ENCODE measurements around the gene KLRK1.
A peak's percentile ranks its signal among the peaks of the same experiment; 100 is the strongest.
"Not testable (repeated sequence)": the region's sequence is repeated elsewhere in the genome, so short reads cannot be mapped to it uniquely, and the experiment has no call there.

The KLRK1 gene

DNA sequence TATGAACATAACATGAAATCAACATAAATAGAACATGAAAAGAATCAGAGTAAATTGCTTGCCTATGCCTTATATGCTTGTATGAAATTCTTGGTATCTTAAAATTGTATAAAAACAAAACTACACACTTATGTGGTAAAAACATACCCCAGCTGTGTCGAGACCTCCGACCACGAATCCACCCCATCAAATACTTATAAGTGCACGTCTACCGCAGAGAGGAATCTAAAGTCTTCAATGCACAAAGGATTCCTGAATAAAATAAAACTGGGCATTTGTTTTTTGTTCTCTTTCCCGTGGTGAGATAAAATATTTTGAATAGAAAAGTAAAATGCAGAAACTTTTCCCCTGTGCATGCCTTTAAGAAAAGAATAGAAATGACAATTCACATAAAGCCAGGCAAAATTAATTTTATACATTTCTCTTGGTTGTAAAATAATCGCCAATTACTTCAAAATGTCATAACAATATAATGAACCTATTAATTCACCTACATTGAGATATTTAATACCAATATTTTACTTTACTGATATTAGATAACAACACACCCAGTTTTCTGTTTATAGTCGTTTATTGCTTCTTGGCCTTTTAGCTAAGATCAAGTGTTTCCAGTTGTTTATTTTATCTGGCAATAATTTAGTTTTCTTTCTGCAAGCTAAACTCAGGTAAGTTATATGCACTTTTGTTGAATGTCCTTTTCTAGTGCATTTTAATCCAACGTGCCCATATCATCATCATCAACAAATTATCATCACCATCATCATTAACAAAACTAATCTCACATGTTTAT is 1.0 kb downstream of the KLRK1 start:
- no peak for DNase-seq (ENCODE audit: low read depth in 1 of 2, low spot score in 1 of 2)

DNA sequence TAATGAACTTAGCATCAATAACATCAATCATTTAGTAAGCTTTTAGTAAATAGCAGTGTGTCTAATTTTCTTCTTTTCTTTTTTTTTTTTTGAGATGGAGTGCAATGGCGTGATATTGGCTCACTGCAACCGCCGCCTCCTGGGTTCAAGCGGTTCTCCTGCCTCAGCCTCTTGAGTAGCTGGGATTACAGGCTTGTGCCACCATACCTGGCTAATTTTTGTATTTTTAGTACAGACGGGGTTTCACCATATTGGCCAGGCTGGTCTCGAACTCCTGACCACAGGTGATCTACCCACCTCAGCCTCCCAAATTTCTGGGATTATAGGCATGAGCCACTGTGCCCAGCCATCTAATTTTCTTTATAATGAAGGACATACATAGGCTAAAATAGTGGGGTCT is 2.3 kb downstream of the KLRK1 start:
- DNase-seq (ENCODE audit: low read depth in 1 of 2, low spot score in 1 of 2) = not testable (repeated sequence)

DNA sequence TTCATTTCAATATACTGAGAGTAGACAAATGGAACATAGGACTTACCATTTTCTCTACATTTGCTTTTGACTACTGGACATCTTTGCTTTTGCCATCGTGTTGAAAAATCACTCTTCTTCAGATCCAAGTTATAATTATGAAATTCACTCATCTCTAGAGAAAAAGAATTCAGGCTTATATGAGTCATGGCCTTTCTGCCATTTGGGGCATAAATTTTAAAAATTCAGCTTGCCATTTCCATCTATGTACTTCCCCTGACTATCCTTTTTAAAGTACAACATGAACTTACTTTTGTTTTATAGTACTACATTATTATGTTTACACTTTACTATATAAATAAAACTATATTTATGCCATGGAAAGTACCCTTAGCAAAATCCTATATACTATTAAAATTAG is 3.0 kb downstream of the KLRK1 start:
- DNase-seq (ENCODE audit: low read depth in 1 of 2, low spot score in 1 of 2) = no peak

DNA sequence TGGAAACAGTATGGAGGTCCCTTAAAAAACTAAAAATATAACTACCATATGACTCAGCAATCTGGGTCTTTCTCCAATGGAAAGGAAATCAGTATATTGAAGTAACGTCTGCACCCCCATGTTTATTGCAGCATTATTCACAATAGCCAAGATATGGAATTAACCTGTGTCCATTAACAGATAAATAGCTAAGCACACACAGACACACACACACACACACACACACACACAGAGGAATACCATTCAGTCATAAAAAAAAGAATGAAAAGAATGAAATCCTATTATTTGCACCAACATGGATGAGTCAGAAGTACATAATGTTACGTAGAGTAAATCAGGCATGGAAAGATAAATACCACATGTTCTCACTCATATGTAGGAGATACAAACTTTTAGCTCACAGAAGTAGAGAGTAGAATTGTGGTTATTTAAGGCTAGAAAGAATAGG is 4.7 kb downstream of the KLRK1 start:
- DNase-seq (ENCODE audit: low read depth in 1 of 2, low spot score in 1 of 2) = no peak

DNA sequence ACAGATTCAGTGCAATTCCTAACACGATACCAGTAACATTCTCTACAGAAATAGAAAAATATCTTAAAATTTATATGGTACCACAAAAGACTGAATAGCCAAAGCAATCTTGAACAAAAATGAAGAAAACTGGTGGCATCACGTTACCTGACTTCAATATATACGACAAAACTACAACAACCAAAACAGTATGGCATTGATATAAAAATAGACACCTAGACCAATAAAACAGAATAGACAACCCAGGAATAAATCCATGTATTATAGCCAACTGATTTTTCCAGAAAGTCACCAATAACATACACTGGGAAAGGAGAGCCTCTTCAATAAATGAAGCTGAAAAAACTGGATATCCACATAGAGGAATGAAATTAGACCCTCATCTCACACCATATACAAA is 5.7 kb downstream of the KLRK1 start:
- DNase-seq (ENCODE audit: low read depth in 1 of 2, low spot score in 1 of 2) = no peak

DNA sequence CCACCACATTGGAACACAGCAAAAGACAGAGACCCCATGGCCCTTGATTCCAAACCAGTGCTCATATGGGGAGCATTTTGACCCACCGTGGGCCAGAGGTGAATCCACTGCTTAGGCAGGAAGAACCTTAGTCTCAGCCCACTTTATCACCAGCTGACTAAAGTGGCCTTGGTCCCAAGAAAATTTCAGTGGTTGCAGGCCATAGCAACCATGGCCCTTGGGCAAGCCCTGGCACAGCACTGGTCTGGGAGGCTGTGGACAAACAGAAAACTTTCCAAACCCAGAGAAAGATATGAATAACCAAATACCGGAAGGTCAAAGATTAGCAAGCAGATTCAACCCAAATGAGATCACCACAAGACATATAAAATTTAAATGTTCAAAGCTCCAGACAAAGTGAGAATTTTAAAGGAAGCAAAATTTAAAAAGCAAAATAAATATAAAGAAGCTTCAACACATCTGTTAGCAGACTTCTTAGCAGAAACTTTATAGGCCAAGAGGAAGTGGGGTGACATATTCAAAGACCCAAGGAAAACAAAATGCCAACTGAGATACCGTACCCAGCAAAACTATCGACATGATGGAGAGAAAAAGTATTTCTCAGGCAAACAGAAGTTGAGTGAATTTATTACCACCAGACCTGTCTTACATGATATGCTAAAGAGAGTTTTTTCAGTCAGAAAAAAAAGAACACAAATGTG is 7.8 kb downstream of the KLRK1 start:
- DNase-seq (ENCODE audit: low read depth in 1 of 2, low spot score in 1 of 2) = no peak

DNA sequence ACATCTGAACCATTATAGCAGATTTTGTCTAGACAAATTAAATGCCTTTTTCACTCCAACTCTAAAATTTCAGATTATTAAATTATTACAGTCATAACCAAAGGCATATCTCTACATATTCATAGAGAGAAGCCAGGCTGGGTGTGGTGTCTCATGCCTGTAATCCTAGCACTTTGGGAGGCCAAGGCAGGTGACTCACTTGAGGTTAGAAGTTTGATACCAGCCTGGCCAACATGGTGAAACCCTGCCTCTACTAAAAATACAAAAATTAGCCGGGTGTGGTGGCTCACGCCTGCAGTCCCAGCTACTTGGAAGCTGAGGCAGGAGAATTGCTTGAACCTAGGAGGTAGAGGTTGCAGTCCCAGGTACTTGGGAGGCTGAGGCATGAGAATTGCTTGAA is 11.1 kb downstream of the KLRK1 start:
- DNase-seq (ENCODE audit: low read depth in 1 of 2, low spot score in 1 of 2) = not testable (repeated sequence)

DNA sequence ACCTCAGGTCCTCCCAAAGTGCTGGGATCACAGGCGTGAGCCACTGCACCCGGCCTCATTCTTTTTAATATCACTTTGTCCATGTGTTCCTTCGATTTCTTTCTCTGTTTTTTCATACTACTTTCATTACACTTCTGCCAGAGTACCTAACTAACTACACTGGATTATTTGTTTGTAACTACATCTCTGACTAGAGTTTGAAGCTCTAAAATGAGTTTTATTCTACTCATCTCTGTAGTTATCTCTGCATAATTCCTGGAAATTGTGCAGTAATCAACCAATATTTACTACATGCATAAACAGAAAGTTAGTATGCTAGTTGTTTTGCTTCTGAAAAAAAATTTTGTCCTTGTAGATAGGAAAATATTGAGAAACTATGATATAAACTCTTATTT is 15.2 kb downstream of the KLRK1 start:
- DNase-seq (ENCODE audit: low read depth in 1 of 2, low spot score in 1 of 2) = no peak

DNA sequence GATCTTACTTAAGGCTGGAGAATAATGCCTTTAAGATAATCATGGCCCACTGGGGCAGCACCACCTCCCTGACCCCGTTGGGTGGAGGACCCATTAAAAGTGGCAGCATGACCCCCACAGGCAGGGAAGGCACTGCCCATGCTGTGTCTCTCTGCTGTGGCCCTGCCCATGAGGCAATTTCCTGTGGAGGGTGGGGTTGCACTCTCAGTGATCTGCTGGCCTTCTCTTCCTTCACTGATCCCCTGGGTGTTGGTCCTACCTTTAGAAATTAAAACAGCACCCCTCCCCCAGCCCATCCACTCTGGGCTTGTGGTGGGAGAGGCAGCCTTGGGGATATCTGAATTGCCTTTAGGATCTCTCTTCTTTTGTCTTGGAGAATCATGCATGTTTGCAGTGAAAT is 17.3 kb downstream of the KLRK1 start:
- DNase-seq (ENCODE audit: low read depth in 1 of 2, low spot score in 1 of 2) = no peak

DNA sequence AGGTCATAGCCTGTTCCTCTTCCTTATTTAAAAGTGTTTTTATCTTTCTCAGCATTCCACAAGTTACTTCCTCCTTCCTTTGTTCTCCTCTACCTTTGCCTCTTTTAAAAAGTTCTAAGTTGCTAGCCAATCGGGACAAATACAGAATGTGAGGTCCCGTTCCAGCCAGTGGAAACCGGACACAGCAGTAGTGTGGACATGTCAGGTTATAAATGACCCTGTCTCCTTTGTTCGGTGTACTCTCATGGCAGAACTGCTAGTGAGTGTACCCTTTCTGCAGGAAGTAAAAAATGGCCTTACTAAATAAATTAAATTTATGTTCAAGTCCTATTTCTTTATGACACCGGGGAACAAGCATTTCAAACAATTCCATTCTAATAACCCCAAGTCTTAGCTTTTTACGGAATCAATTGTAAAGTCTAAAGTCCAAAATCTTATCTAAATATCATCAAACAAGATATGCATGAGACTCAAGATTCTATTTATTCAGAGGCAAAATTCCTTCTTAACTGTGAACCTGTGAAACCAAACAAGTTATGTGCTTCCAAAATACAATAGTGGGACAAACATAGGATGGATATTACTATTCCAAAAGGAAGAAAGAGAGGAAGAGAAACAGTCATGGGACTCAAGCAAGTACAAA is 17.8 kb downstream of the KLRK1 start:
- not testable (repeated sequence) for DNase-seq (ENCODE audit: low read depth in 1 of 2, low spot score in 1 of 2)

DNA sequence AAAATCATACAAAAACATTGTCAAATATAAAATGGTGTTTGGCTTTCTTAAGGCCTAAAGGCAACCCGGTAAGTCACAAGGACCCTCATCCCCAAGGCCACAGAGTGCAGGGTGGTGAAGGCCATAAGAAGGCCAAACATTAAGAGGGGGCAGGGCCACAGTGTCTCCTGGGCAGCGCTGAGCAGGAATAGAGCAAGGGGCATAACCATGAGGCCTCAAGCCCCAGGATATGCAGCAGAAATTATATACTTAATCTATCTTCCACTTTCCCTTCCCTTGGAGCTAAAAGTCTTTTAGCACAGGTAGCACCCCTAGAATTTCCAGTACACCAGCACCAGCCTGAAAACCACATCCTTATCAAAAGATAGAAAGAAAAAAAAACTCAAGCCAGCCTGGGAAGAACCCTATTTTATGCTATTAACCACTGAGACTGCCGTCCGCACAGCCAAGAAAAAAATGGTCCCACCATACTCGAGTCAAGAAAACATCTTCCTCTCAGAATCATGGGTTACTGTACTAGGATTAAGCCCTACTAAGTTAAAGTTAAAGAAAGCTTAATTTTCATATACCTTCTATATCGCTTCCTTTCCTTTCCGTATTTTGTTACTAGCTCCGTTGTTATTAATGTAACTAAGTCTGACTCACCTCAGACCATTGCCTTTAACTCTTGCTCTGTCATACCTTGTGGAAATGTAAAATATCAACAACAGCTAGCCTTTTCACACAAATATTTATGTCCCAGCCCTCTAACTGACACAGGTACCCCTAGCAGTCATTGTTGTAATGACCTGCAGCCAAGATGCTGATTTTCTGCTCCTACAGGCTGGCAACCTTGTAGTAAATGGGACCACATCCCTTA is 20.1 kb downstream of the KLRK1 start:
- DNase-seq (ENCODE audit: low read depth in 1 of 2, low spot score in 1 of 2) = no peak

DNA sequence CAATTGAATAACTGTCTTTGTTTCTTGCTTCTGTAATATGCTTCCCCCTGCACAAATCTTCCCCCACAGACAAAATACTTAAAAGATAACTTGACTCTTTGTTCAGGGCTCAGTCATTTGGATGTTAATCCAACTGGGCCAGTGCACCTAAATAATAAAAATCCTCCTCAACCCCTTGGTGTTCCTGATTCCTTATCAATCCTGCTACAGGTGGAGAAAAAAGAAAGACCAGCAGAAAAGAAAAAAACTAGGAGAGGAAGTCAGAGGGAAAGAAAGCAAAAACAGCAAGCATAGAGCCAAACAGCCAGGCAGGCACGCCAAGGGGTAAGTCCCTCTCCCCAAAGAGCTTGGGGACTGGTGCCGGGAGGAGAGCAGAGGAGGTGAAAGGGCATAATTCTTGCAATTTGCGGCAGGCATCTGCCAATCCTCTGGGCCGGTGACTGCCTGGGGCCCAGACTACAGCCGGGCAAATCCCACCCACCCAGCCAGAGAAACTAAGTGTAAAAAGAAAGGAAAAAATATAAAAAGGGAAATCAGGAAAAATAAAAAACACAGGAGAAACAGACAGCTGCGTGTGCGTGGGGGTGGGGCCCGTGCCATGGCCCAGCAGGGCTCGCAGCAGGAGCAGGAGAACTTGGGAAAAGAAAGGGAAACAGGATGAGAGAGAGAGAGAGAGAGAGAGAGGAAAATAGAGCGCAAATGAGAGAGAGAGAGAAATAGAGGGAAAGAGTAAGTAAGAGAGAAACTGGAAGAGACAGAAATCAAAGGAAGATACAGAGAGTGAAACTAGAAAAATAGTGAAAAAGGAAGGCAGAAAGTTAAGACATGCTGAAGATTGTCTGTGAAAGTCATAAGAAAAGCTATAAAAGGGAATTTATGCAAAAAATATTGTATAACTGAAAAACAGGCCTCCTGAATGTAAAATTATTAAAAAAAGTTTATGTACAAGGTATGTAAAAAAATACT is 21.4 kb downstream of the KLRK1 start:
- no peak for DNase-seq (ENCODE audit: low read depth in 1 of 2, low spot score in 1 of 2)

DNA sequence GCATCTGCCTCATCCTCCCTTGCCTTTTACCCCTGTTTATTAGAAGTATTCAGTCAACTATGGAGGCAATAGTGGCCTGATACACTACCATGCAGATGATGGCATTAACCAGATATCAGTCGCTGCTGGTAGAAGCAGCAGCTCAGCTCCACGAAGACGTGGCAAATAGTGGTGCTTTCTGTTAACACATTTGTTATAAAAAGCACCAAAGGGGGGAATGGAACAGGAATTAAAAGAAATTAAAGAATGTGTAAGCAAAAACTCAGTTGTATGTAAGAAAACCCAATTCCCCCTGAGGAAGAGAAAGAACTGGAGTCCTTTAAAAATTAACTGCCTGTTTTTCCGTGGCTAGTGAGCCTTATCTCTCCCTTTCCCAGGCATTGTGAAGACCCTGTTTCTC is 22.1 kb downstream of the KLRK1 start:
- DNase-seq (ENCODE audit: low read depth in 1 of 2, low spot score in 1 of 2) = not testable (repeated sequence)

DNA sequence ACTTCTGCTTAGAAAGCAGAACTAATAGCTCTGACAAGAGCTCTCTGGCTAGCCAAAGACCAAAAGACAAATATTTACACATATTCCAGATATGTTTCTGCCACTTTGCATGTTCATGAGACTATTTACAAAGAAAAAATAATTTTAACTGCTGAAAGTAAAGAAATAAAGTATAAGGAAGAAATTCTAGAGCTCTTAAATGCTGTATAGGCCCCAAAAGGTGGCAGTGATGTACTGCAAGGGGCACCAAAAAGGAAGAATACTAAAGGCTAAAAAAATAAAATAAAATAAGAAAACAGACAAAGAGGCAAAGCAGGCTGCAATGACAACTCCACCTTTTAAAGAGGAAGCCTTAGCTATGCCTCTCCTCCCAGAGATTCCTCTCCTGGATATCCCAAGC is 23.0 kb downstream of the KLRK1 start:
- DNase-seq (ENCODE audit: low read depth in 1 of 2, low spot score in 1 of 2) = no peak

DNA sequence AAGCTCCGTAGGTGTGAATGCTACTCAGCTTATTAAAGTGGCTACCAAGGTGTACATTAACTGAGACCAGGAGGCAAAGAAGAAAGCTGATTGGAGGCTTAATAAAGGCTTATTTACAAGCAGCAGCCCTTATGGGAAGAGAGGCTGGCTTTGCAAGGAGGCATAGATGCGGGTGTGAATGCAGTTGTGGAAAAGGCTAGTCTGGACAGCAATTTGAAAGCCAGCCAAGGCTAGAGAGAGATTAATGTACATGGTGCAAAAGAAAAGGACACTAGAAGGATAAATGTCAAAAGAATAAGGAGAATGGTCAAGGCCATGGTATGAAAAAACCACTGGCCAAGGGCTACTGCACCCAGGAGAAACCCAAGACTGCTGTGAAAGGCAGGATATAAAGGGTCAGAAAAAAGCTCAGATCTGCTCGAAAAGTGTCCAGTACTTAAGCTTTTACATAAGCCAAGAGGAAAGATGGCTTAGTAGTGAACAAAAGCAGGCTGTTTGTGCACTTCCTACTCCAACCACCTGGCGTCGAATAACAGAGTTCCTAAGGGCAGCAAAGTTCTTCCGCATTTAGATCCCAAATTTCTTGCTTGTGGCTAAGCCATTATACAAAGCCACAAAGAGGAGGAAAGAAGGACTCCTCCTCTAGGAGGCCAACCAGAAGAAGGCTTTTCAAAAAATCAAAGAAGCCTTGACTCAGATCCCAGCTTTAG is 24.0 kb downstream of the KLRK1 start:
- no peak for DNase-seq (ENCODE audit: low read depth in 1 of 2, low spot score in 1 of 2)

DNA sequence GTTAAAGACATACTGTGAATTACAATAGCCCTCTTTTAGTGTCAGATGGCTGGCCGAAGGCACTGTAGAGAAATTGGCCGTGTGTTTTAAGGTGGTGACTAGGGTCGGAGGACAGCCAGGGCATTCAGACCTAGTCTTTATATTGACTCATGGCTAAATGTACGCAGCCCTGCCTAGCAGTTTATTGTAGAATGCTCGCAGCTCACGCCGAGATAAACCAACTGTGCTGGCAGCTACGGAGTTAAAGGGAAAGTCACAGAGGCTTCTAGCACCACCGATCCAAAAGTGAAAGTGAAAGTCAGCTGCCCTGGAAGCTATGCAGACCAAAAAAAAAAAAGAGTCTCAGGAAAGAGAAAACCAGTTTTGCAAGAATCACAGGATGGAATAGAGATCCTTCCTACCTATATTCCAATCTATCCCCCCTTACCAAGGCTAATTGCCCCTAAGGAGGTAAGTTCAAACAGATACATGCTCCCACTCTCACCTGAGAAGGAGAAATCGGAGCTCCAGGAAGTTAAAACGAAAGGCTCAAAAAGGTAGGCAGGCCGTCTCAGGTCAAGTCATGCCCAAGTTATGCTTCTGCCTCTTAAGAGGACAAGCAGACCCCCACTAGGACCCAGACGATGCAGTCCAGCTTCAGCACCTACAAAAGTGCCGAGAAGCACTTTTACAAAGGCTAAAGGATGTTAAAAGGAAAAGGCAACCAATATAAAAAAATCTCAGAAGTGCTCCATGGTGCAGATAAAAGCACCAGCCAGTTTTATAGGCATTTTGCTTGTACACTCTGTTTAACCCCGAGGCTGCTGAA is 24.8 kb downstream of the KLRK1 start:
- DNase-seq (ENCODE audit: low read depth in 1 of 2, low spot score in 1 of 2) = peak in 1 of 2 donors; percentile 47

DNA sequence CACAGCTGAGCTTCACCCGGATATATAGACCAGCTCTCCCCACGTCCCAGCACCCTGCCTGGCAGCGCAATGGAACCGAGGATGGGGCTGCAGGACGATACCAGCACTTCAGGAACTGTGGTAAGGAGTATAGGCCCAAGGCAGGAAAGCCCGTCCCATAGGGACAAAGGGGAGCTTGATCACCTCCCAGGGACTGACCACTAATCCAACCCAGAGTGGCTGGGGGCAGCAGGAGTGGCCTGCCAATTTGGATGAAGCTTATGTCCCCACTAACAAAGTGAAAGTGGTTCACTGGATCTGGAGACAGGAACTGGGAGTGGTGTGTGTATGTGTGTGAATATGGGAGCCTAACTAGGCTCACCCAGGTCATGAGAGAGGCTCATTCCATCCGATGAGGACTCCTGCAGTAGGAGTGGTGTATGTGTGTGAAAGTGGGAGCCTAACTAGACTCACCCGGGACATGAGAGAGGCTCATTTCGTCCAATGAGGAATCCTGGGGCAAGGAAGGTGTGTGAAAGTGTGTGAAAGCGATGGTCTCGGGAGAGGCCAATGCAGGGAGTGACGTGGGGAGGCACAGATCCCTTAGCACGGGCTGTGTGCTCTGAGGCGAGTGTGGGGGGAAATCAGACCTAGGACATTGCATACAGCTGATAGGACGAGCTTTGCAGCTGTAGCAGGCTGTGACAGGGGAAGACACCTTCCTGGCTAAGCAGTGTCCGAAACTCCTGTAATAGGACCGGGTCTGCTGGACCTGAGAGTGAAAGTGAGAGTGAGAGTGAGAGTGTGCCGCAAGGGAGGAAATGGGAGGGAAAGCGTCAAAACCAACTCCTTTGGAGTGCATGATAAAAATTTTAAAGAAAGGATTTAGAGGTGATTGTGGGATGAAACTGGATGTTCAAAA is 25.7 kb downstream of the KLRK1 start:
- DNase-seq (ENCODE audit: low read depth in 1 of 2, low spot score in 1 of 2) = no peak

DNA sequence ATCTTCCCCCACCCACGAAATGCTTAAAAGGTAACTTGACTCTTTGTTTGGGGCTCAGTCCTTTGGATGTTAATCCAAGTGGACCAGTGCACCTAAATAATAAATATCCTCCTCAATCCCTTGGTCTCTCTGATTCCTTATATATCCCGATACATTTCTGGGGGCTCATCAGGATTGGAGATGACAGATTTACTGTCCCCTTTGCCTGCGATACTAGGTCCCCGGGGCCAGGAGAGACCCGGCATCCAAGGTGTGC is 26.3 kb downstream of the KLRK1 start:
- no peak for DNase-seq (ENCODE audit: low read depth in 1 of 2, low spot score in 1 of 2)

Data from activated CD4-positive, alpha-beta T cell treated with anti-CD3 and anti-CD28 coated beads, Interleukin-2, amount 50 U/mL, for 24 hours (primary cell).